ENCODE measurements around the gene IL15RA. TPM values are rescaled to one million over a fixed set of nuclear protein-coding genes. Genes with fewer than 3 reads are reported as not detected.

IL15RA gene
- total RNA-seq, 1 experiment from 2014 or later: 11.0 TPM

DNA sequence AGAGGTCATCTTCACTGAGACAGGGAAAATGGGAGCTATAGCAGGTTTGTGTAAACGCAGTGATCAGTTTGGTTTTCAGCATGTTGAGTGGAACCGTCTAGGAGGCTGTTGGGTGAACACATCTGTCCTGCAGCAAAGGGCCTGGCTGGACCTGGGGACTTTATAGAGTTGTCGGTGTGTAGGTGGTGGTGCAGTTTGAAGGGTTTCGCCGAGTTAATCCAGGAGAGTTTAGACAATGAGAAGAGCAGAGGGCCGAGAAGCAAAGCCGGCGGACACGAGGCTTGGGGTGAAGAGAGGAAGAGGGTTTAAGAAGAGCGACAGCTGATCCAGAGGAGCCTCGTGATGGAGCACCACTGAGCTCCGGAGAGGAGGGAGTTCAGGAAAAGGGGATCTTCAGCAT is 39.1 kb downstream of the IL15RA start:
- ChIA-PET POLR2A (no interaction called here), CTCF (no interaction called here)
- intact Hi-C loops (cut with micrococcal nuclease; ENCODE audit: unreplicated experiment) (no loop called here), in situ Hi-C loops (cut with HindIII; ENCODE audit: low pct_unique_long_range_greater_than_20kb, low sequenced_read_pairs) (no loop called here)
- DNase-seq (ENCODE audit: low read depth, low spot score) (no peak), ATAC-seq (no peak)
- BruUV-seq (replicated peaks): no TSS peak
- Histone ChIP-seq H3K9me3 (ENCODE audit: control insufficient read depth, insufficient read depth, low read depth, low read length) (no peaks in the 10 kb centered on the region), H3K4me3 (ENCODE audit: low read depth in 2 of 2, low read length in 2 of 2) (no peak overlapping the region), H3K27ac (ENCODE audit: low read length) (no peak overlapping the region), H3K4me1 (ENCODE audit: control insufficient read depth, insufficient read depth, low read length) (no peaks in the 10 kb centered on the region), H3K36me3 (ENCODE audit: control insufficient read depth, insufficient read depth, low read length) (no peaks in the 10 kb centered on the region; the same call in 1 of the 2 replicates), H3K27me3 (ENCODE audit: control insufficient read depth, insufficient read depth, low read length) (no peaks in the 10 kb centered on the region)
- TF ChIP-seq REST (IDR thresholded peaks at IDR 0.05; ENCODE audit: insufficient read depth in 1 of 2, low read depth in 2 of 2, low read length in 1 of 2) (no peak), TCF7L2 (IDR thresholded peaks at IDR 0.05; ENCODE audit: low read depth, low read length) (no peak), POLR2AphosphoS5 (IDR thresholded peaks at IDR 0.05; ENCODE audit: low read depth, low read length) (no peak), SIN3A (IDR thresholded peaks at IDR 0.05; ENCODE audit: borderline replicate concordance, insufficient read depth, low read depth, low read length) (no peak)
- TF ChIP-seq, protein P1, sequence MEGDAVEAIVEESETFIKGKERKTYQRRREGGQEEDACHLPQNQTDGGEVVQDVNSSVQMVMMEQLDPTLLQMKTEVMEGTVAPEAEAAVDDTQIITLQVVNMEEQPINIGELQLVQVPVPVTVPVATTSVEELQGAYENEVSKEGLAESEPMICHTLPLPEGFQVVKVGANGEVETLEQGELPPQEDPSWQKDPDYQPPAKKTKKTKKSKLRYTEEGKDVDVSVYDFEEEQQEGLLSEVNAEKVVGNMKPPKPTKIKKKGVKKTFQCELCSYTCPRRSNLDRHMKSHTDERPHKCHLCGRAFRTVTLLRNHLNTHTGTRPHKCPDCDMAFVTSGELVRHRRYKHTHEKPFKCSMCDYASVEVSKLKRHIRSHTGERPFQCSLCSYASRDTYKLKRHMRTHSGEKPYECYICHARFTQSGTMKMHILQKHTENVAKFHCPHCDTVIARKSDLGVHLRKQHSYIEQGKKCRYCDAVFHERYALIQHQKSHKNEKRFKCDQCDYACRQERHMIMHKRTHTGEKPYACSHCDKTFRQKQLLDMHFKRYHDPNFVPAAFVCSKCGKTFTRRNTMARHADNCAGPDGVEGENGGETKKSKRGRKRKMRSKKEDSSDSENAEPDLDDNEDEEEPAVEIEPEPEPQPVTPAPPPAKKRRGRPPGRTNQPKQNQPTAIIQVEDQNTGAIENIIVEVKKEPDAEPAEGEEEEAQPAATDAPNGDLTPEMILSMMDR (IDR thresholded peaks at IDR 0.05): no peak

DNA sequence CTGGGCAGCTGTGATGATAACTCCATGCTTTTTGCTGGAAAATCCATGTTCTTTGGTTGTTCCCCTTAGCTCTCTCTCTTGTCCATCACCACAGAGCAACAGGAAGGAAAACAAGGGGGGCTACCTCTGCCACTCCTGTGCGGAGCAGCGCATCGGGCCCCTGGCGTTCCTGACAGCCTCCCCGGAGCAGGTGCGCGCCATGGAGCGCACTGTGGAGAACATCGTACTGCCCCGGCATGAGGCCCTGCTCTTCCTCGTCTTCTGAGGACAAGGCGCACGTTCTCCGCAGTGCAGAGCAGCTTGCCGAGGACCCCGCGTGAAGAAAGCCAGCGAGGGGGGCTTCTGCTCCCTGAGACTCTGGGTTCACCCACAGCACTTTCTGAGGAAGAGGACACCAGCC is 40.3 kb downstream of the IL15RA start:
- H3K27me3 ChIP-seq (ENCODE audit: control insufficient read depth, insufficient read depth, low read length): no peaks in the 10 kb centered on the region
- no peak overlapping the region for H3K4me3 ChIP-seq (ENCODE audit: low read depth in 2 of 2, low read length in 2 of 2)
- no peaks in the 10 kb centered on the region for H3K4me1 ChIP-seq (ENCODE audit: control insufficient read depth, insufficient read depth, low read length)
- POLR2A ChIA-PET: interaction anchor here (0.5 kb wide), 1 partner anchor 18 kb away, joined by 5 read pairs; no protein-coding TSS in a partner anchor
- ATAC-seq (no peak), DNase-seq (ENCODE audit: low read depth, low spot score) (no peak)
- no peaks in the 10 kb centered on the region; the same call in 1 of the 2 replicates for H3K36me3 ChIP-seq (ENCODE audit: control insufficient read depth, insufficient read depth, low read length)
- CTCF ChIA-PET: no interaction called here
- in situ Hi-C loops (cut with HindIII; ENCODE audit: low pct_unique_long_range_greater_than_20kb, low sequenced_read_pairs): no loop called here
- no peaks in the 10 kb centered on the region for H3K9me3 ChIP-seq (ENCODE audit: control insufficient read depth, insufficient read depth, low read depth, low read length)
- TF ChIP-seq SIN3A (IDR thresholded peaks at IDR 0.05; ENCODE audit: borderline replicate concordance, insufficient read depth, low read depth, low read length): no peak
- TF ChIP-seq REST (IDR thresholded peaks at IDR 0.05; ENCODE audit: insufficient read depth in 1 of 2, low read depth in 2 of 2, low read length in 1 of 2): no peak
- TF ChIP-seq POLR2AphosphoS5 (IDR thresholded peaks at IDR 0.05; ENCODE audit: low read depth, low read length): no peak
- TF ChIP-seq, protein P1 (IDR thresholded peaks at IDR 0.05): no peak
- TF ChIP-seq TCF7L2 (IDR thresholded peaks at IDR 0.05; ENCODE audit: low read depth, low read length): no peak
- intact Hi-C loops (cut with micrococcal nuclease; ENCODE audit: unreplicated experiment): no loop called here
- BruUV-seq (replicated peaks): TSS peak; percentile 62
- H3K27ac ChIP-seq (ENCODE audit: low read length): no peak overlapping the region
